CD1c-positive myeloid dendritic cell (primary cell): Measurements from ENCODE around the gene NSD2.

ENCODE experiments used
- DNase-seq: peaks from one replicate; pipeline ENCODE4 v3.0.0-alpha.2; 2016; ENCODE audit errors: extremely low spot score

Gene NSD2

DNA sequence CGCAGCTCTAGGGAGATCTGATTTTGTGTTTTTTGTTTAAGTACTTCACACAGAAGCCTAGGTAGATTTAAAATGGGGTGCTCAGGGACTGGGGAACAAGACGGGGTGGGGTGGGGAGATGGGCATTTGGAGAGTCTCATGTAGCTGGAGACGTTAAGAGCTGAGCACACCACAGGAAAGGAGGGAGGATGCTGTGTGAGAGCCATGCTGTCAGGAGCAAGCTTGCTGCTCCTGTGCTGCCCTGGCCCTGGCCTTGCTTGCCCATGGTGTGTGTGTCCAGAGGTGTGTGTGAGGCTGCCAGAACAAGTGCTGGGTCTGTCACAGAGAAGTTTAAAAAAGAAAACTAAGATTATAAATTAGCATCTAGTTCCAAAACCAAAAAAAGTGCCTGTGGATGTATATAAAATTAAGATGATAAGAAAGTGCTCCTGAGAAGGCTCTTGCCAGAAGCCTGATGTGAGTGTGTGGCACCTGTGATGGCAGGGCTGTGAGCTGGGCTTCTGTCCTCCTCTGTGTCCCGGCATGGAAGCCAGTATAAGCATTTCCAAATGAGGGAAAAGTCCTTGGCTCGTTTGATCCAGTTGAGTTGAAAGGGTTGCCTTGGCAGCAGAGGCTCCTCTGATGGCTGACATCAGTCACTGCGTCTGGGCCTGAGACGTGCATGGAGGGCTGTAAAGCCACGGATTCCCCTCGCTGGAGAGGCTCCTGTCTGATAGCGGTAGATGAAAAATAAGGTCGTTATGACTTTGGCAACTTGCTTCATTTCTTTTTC is 74.1 kb downstream of the NSD2 start:
- DNase-seq, result no peak

DNA sequence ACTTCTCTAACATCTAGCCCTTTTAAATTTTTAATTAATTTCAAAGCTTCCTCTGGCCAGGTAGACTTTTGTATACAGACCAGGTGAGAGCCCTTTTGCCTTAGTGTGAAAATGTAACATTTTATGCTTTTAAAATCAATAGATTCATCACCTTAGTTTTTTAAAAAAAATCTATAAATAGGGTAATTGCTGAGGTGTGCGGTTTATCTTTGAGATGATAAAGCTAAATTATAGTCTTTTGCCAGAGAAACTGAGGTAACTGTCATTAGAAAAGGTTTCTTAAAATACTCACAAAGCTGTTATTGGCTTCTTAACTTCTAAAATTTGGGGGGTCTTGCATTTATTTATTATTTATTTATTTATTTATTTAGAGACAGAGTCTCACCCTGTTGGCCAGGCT is 74.7 kb downstream of the NSD2 start:
- no peak for DNase-seq

DNA sequence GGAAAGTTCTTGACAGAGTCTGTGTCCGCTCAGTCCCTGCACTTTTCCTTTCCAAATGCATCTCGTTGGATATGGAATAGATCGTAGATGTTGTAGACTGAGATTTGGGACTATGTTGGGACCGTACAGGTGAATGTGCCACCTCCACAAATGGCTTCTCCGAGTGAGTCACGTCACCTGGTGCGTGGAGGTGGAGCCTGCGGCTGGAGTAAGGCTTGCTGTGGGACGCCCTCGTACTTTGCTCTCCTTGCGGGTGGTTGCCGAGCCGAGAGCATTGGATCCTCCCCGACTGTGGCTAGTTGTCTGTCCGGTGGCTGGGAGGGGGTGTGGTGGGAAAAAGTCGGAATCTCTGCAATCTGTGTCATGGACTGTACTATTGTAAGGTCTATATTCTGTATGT is 77.0 kb downstream of the NSD2 start:
- no peak for DNase-seq

DNA sequence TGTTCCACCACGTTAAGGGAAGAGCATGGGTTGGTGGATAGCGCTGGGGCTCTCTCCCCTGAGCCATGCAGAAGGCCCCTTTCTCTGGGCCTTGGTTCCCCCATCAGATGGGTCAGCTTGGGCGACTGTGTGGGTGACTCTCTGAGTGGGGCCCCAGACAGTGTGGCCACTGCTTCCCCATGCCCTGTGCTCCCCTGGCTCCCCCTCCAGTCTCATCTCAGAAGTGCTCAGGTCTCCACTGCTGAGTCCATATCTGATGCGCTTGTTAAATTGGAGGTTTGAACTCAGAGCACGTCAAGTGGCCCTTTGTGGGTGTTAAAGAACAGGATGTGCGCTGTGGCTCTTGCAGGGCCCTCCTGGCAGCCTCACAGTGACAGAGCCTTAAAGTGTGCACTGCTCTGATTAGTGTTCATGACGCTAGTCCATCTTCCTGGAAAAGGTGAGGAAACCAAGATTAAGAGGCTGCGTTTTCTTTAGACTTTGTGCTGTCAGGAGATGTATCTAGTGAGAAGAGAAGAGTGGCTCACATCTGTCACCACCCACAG is 77.8 kb downstream of the NSD2 start:
- no peak for DNase-seq

DNA sequence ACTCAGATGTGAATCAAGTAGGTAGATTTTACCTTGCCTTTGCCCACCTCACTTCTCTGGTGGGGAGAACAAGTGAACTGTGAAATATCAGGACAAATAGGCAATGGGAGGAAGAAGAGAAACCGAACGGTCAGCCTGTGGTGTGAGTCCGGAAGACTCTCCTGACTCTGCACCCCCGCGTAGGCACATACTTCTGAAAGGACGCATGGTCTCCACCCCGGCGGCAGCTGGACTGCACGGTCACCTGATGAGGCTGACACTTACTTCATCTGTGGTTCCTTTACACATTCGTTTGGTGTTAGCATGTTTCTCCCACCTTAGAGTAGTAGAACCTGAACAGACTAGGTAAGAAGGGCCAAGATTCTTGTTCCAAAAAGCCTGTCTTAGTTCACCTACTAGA is 79.2 kb downstream of the NSD2 start:
- DNase-seq, result no peak

DNA sequence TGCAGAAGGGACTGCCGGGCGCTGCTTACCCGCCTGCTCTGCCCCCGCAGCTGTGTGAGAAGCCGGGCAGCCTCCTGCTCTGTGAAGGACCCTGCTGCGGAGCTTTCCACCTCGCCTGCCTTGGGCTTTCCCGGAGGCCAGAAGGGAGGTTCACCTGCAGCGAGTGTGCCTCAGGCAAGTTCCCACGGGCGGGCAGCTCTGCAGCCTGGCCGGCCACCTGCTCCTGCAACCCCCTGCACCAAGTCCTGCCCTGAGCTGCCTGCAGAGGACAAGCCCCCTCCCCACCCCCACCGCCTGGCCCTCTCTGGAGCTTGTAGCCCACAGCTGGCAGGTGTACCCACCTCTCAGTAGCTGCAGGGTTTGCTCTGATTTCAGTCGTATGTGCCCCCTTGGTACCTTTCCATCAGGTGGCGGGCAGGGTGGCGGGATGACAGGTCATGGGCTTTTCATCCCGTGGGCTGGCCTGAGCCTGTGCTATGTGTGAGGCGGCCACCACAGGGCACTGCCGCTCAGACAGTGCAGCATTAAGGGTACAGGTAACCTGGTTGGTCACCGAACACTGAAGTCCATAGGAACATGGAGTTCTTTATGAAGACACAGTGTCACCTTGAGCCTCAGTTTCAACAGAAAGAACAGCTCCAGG is 81.0 kb downstream of the NSD2 start:
- no peak for DNase-seq

DNA sequence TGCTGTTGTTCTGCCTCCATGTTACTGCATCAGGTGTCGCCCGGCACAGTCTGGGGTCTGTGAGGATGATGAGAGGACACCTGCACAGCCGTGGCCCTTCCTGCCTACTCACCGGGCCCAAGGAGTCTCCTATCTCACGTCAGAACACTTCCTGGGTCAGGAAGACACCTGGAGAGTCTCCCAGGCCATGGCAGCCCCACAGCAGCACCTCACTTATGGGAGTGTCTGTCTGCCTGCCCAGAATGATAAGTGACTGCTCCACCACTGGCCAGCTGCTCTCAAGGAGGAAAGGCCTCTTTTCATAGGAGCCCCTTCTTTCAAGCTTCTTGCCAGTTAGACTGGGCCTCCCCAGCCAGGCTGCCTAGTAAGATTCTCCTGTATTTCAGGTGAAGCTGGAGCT is 81.5 kb downstream of the NSD2 start:
- DNase-seq, result no peak

DNA sequence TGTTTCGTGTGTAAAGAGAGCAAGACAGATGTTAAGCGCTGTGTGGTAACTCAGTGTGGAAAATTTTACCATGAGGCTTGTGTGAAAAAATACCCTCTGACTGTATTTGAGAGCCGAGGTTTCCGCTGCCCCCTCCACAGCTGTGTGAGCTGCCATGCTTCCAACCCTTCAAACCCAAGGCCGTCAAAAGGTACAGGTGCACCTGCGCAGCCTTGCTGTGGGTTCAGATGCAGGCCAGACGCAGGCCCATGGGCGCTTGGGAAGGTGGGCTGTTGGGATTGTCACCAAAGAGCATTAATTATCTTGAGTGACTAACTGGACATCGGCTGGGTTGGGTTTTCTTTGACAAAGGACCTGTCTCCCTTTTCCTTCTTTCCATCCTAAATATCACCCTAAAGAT is 82.1 kb downstream of the NSD2 start:
- no peak for DNase-seq

DNA sequence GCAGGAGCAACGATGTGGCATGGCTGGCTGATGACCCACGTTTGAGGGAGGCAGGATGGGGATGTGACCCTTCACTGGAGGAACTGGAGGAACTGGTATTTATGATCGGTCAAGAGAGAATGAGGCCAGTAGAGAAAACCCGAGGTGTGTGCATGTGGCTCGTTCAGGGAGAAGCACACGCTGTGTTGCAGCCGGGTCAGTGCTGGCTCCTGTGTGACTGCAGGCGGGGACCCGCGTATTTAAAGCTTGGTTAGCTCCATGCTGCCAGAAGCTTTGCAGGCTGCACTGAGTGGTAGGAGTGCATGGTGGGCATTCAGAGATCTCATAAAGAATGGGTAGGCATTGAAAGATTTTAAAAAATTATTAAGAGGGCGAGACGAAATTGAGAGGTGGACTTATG is 85.4 kb downstream of the NSD2 start:
- DNase-seq, result no peak

DNA sequence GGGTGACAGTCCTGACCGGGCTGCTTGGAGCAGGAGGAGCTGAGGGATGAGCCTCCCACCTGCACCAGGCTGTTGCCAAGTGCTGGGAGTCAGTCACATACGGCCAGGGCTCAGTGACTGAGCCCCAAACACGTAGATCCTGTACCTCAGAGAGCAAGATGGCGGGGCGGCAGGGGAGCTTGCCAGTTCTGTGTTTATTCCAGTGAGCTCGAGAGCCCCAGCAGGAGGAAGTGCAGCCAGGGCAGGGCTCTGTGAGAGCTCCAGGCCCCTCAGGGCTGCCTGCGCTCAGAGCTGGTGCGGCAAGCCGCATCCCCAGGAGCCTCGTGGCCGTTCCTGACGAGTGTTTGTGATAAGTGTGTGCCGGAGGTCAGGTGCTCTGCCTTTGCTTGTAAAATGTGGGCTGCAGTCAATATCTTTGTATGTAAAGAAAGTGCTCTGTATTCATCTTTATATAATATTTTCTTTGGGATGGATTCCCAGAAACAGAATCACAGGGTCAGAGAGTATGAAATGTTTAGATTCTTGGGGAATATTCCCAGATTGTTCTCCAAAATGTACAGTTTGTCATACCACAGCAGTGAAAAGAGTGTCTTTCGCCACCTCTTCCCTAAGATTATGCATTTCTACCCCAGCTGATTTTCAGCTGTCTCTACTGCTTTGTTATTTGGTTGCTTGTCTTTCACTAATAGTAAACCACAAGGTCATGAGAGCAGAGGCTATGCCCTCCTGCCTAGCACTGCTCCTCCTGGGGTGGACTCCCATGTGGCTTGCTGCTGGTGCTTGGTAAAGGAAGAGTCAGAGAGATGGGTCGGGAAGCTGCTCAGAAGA is 87.3 kb downstream of the NSD2 start:
- no peak for DNase-seq

DNA sequence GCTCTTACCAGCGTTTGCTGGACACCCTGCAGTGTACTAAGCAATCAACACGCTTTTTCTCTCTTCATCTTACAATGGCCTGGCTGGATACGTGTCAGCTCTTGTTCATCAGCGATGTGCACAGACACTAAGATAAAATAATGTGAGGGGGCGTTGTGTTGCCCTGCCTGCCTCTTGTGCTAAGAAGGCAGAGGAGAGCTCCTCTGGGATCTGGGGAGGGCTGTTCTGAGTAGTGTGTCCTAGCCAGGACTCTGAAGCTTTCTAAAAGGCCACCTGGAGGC is 87.9 kb downstream of the NSD2 start:
- DNase-seq, result no peak

DNA sequence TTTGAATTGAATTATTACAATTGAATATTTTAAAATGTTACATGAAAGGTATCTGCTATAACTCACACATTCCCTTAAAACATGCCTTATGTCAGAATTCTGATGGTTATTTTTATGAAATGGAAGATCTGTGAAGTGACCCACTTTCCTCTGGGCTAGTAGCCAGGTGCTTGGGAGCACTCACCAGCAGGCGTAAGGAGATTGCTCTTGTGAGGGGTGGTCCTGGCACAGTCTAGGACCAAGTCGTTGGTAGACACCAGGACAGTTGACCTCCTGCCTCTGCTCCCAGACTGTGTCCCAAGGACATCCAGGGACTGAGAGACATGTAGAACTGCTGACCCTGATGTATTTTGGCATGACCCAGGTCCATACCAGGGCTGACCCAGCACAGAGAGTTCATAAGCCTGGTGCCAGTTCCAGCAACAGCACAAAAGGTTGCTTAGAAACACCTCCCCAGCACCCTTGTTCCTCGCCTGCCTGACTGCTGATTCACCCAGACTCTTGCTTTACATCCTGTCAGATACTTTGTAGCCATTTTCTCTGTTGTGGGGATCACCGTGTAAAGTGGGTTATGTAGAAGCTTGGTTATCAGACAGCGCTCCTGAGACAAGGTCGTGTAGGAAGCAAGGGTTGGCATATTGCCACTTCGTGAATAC is 89.1 kb downstream of the NSD2 start:
- DNase-seq, result no peak

DNA sequence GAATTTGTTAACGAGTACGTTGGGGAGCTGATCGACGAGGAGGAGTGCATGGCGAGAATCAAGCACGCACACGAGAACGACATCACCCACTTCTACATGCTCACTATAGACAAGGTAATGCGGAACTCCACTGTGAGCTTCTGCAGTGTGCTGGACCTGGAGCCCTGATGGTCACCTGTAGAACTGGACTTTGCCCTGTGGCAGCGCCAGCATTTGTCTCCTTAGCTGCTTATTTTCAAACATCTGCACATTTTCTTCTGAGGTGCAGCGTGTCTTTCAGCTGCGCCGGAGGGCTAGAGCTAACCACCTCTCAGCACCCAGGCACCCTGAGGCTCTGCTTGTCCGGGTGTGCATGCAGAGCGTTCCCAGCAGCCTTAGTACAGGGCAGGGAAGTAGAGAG is 89.8 kb downstream of the NSD2 start:
- DNase-seq, result no peak

DNA sequence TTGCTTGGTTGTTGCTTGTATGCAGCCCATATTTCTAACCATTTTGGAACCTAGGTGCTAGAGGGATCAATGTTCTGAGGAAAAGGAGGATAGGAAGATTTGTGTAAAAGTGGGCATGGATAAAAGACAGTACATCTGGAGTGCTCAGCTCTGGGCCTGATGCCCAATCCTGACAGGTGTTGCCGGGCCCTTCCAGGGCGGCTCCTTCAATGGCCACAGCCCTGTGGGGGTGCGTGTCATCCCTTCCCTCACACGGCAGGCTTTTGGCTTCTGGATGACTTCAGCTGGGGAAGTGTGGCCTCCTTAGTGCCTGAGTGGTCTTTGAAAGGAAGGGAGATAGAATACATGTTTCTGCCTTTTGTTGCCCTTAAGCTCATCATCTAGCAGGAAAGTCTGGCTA is 90.4 kb downstream of the NSD2 start:
- DNase-seq, result no peak

DNA sequence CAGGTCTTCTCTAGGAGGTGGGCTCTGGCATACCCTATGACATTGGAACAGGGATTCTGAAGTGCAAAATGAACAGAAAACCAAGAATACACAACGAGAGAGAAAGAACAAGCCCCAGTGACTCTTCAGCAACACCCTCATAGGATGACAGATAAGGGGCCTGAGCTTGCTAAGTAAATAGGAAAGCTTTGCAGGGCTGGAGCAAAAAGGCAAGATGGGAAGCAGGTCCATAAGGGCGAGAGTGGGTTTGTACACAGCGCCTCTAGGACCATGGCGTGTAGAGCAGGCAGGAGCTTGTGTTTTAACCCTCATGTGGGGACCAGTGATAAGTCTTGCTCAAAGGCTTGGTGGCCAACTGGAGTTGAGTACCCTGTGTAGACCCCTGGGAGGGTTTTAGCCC is 91.8 kb downstream of the NSD2 start:
- DNase-seq, result no peak

DNA sequence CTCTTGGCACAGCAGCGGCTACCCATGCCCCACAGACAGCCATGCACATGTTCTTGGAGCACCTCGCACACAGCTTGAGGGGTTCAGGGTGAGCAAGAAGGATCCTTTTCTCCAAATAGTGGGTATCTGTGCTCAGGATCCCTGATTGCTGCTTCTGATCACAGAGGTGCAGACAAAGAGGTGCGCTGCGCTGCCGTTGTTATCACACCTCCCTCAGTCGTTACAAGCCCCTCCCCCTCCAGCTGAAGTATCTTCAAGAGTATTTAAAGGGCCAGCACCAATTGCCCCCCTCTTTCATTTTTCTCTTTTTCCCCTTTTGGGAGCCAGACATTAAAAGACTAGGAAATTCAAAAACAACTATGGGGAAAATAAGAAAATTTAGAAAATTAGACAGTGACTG is 93.2 kb downstream of the NSD2 start:
- DNase-seq, result no peak

DNA sequence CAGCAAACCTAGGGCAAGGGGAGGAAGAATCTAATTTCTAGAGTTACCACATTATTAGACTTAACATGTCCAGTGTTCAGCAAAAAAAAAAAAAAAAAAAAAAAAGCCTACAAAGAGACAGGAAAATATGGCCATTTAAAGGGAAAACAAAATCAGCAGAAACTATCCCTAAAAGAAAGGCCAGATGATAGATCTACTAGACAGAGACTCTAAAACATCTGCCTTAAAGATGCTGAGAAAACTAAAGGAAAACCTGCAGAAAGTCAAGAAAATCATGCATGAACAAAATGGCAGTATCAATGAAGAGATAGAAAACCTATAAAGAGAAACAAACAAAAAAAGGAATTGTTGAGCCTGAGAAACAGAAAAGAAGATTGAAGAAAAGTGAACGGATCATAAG is 93.8 kb downstream of the NSD2 start:
- no peak for DNase-seq

DNA sequence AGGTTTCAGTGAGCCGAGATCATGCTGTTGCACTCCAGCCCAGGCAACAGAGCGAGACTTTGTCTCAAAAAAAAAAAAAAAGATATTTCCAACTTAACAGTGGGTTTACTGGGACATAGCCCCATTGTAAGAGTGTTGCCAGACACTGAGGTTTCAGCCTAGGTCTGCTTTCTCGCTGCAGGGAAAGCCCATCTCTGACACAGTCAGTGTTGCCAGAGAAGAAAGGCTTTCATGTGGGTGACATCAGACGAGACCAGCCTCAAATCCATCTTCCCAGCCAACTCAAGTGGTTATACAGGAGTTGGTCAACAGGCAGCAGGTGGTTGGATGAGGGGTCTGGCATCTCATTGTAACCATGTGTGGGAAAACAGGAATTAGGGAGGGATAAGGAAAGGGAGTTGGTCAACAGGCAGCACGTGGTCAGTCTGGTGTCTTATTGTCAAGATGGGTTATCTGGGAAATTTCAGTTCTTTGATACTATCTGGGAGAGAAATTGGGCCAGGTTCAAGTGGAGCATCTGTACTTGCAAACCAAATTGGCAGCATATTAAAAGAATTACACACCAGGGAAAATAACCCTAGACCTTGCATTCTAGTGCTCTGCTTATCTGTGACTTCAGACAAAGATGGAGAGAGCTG is 96.4 kb downstream of the NSD2 start:
- no peak for DNase-seq

DNA sequence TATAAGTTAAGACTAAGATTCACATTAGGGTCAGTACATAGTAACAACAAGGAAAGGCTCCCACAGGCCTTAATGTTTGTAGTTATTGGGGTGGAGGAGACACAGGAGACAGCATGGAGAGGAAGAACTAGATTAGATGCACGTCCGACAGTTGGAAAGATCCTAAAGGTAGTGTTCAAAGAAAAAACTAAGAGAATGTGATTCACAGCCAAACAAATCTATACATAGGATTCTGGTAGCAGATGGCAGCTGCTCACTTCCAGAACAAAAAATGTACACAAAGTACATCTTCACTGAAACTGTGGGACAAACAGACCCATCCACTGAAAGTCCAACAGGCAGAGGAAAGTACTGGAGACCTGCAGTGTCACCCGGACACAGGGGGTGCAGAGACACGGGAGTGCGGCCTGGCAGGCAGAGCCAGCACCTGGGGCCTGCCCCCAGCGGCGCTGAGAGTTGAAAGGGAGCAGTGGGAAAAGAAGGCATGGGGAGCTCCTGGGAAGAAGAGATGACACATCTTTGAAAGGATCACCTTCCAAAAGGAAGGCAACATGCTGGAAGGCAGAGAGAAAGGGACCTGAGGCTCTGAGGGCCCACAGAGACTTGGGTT is 97.6 kb downstream of the NSD2 start:
- no peak for DNase-seq

DNA sequence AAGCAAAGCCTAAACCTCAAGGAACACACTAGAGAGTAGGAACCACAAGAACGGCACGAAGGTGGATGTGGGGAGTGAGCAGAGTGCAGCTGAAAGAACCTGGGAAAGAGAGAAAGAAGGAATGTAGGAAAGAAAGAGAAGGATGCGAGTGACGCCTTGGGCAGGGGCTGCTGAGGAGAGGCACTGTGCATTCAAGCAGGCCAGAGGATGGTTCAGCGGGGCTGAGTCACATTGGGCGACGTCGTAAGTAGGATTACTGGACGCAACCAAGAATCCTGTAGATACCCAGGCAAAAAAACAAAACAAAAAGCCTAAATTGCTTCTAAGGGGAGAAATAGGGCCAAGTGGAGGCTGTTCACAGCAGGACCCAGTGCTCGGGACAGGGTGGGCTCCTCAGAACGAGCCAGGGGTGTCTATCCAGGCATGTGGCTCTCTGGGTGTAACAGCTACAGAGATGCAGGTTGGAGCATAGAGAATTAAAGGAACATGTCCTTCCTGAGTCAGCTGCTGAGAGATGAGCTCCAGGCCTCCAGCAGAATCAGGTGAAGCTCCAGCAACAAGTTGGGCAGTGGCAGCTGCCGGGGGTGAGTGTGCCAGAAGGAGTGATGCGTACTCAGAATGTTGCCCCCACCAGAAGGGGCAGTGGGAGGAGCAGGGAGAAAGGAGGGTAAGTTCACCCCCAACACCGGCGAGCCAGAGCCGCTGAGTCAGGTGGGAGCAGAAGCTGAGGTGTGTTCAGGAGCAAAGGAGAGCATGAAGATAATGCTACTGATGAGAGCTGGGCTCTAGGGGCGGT is 98.9 kb downstream of the NSD2 start:
- DNase-seq, result no peak

DNA sequence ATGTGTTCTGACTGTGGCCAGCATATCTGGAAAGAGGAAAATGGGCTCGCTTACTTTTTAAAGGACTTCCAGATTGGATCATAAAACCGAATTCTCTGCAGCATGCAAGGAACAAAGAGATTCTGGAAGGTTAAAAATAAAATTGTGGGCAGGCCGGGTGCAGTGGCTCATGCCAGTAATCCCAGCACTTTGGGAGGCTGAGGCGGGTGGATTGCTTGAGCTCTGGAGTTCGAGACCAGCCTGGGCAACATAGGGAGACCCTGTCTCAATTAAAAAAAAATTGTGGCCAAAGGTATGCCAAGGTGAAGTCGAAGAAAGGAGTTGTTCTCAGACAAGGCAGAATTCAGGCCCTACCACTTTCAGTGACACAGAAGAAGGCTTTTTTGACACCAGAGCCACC is 99.7 kb downstream of the NSD2 start:
- no peak for DNase-seq
